Keratinocyte (primary cell): ENCODE results near the gene HMCN1. TPM values are rescaled to one million over a fixed set of nuclear protein-coding genes. Genes with fewer than 3 reads are reported as not detected.
A peak's percentile ranks its signal among the peaks of the same experiment; 100 is the strongest.

Experiments
- DNase-seq: peaks from one replicate; pipeline ENCODE4 v3.0.0-alpha.2; 2011; ENCODE audit warnings: low read depth, missing footprints, low spot score
- FAIRE-seq: peaks from 2 replicates; lab custom pipeline; 2011; peaks lifted over from hg19 to GRCh38; lab: Jason Lieb, UNC
- H2AFZ ChIP-seq: 2 replicates; pipeline ENCODE4 v1.6.0; 2012; ENCODE audit warnings: low read length, control low read depth, inconsistent platforms; ENCODE audit not compliant: control insufficient read depth
- H3K27ac ChIP-seq: 2 replicates; pipeline ENCODE4 v1.5.1; 2011; ENCODE audit warnings: low read length; ENCODE audit not compliant: control insufficient read depth, insufficient read depth
- H3K27me3 ChIP-seq: 3 replicates; pipeline ENCODE4 v1.6.0; 2011; ENCODE audit warnings: low read length; ENCODE audit not compliant: control insufficient read depth, insufficient read depth; ENCODE audit errors: extremely low read depth
- H3K36me3 ChIP-seq, 2 experiments: 2 replicates in 1 of 2; 3 replicates in 1 of 2; pipeline ENCODE4 v1.5.1; 2011; ENCODE audit warnings: low read length in 2 of 2, mild to moderate bottlenecking in 1 of 2; ENCODE audit not compliant: control insufficient read depth in 2 of 2, insufficient read depth in 2 of 2; ENCODE audit errors: extremely low read depth in 1 of 2
- H3K4me1 ChIP-seq: 3 replicates; pipeline ENCODE4 v1.5.1; 2011; ENCODE audit warnings: low read length; ENCODE audit not compliant: control insufficient read depth, insufficient read depth; ENCODE audit errors: extremely low read depth
- H3K4me2 ChIP-seq: 3 replicates; pipeline ENCODE4 v1.6.0; 2011; ENCODE audit warnings: low read depth, low read length; ENCODE audit not compliant: control insufficient read depth, insufficient read depth; ENCODE audit errors: extremely low read depth
- H3K4me3 ChIP-seq, 3 experiments: fragments of 200-600 bp in 1 of 3; sonication (generic) in 1 of 3; 2 replicates in 2 of 3; 3 replicates in 1 of 3; pipeline ENCODE4 v1.5.1; 2011 to 2016; ENCODE audit warnings: low read length in 3 of 3, mild to moderate bottlenecking in 3 of 3, control low read depth in 2 of 3, inconsistent platforms in 1 of 3, low read depth in 1 of 3, mixed read lengths in 1 of 3, mixed run types in 1 of 3, moderate library complexity in 1 of 3; ENCODE audit not compliant: control insufficient read depth in 2 of 3, insufficient read depth in 2 of 3; ENCODE audit errors: extremely low read depth in 1 of 3
- H3K79me2 ChIP-seq: 2 replicates; pipeline ENCODE4 v1.6.0; 2012; ENCODE audit warnings: low read length; ENCODE audit not compliant: control insufficient read depth, insufficient read depth
- H3K9ac ChIP-seq: 3 replicates; pipeline ENCODE4 v1.6.0; 2011; ENCODE audit warnings: low read length; ENCODE audit not compliant: control insufficient read depth, insufficient read depth; ENCODE audit errors: extremely low read depth
- H3K9me1 ChIP-seq: 3 replicates; pipeline ENCODE4 v1.6.0; 2011; ENCODE audit warnings: low read length; ENCODE audit not compliant: control insufficient read depth, insufficient read depth; ENCODE audit errors: extremely low read depth
- H3K9me3 ChIP-seq: 2 replicates; pipeline ENCODE4 v1.5.1; 2012; ENCODE audit warnings: low read depth, low read length; ENCODE audit not compliant: control insufficient read depth
- H4K20me1 ChIP-seq: 3 replicates; pipeline ENCODE4 v1.6.0; 2011; ENCODE audit warnings: low read length; ENCODE audit not compliant: control insufficient read depth, insufficient read depth; ENCODE audit errors: extremely low read depth
- CTCF ChIP-seq, 3 experiments: IDR thresholded peaks in 1 of 3; conservative IDR thresholded peaks in 1 of 3; optimal IDR thresholded peaks in 1 of 3; 2 replicates in 2 of 3; 3 replicates in 1 of 3; pipeline versions ENCODE3 to v1.5.1; 2011; ENCODE audit warnings: low read length in 3 of 3, mild to moderate bottlenecking in 3 of 3, moderate library complexity in 2 of 3, control low read depth in 1 of 3, inconsistent platforms in 1 of 3; ENCODE audit not compliant: insufficient read depth in 2 of 3; ENCODE audit errors: extremely low read depth in 1 of 3
- EZH2 ChIP-seq: IDR thresholded peaks from one replicate; pipeline ENCODE4 v1.6.1; 2012; ENCODE audit warnings: inconsistent platforms, mild to moderate bottlenecking, low read length, moderate library complexity
- dilution Hi-C: fragments of 300-500 bp; cut with MboI; formaldehyde crosslinking; loops from one replicate; pipeline ENCODE4 v1.7.0; 2020; ENCODE audit warnings: low sequenced_read_pairs; ENCODE audit not compliant: extremely low pct_ligation_motif_present
- polyA plus RNA-seq, 5 experiments: library from polyadenylated mRNA; depleted of rRNA in 3 of 5; stranded (reverse) in 3 of 5; stranded (forward) in 1 of 5; unstranded in 1 of 5; fragments of >200 nt; gene quantifications; 1 replicate in 1 of 5; 2 replicates in 3 of 5; 3 replicates in 1 of 5; pipeline versions ENCODE4 v1.2.1 to v1.2.3, GENCODE V29; 2011 to 2012; ENCODE audit warnings: missing spikeins in 2 of 5, low read depth in 1 of 5, low replicate concordance in 1 of 5

The HMCN1 gene
- polyA plus RNA-seq, 1 donor (not counting 4 experiments of a cell fraction or from before 2014, with no cell fraction given), result 1.8 TPM

GRCh38 chr1:186167096-186167668, 433.0 kb downstream of the HMCN1 start:
- TF ChIP-seq CTCF (optimal IDR thresholded peaks at IDR 0.05 in 1 of 3, IDR thresholded peaks at IDR 0.05 in 1 of 3, conservative IDR thresholded peaks at IDR 0.05 in 1 of 3; ENCODE audit: extremely low read depth in 1 of 3, insufficient read depth in 2 of 3, low read length in 3 of 3) (no peak), EZH2 (no peak)
- Histone ChIP-seq H3K4me1 (peaks cover 7% of the 10 kb centered on the region), H3K4me3 (no peak overlapping the region), H3K27me3 (no peaks in the 10 kb centered on the region), H3K9ac (no peak overlapping the region), H3K36me3 (no peaks in the 10 kb centered on the region), H3K27ac (no peak overlapping the region), H3K9me1 (no peaks in the 10 kb centered on the region), H3K79me2 (no peaks in the 10 kb centered on the region), H4K20me1 (no peaks in the 10 kb centered on the region), H2AFZ (no peak overlapping the region), H3K4me2 (no peak overlapping the region), H3K9me3 (no peaks in the 10 kb centered on the region)
- DNase-seq (no peak), FAIRE-seq (no peak)
- dilution Hi-C loops, result loop anchor here (25.0 kb wide), 1 partner anchor 355 kb away; no protein-coding TSS in a partner anchor

GRCh38 chr1:186175588-186175987, 441.4 kb downstream of the HMCN1 start:
- dilution Hi-C loops, result no loop called here
- H3K36me3 ChIP-seq, result no peaks in the 10 kb centered on the region
- H3K79me2 ChIP-seq, result no peaks in the 10 kb centered on the region
- no peak overlapping the region for H3K4me3 ChIP-seq
- no peaks in the 10 kb centered on the region for H3K27me3 ChIP-seq
- peaks cover 29% of the 10 kb centered on the region for H3K4me1 ChIP-seq
- peak overlapping the region; percentile 83 for H3K27ac ChIP-seq
- H2AFZ ChIP-seq, result peak overlapping the region; percentile 80
- DNase-seq (no peak), FAIRE-seq (peak; percentile 87)
- H3K4me2 ChIP-seq, result peak overlapping the region; percentile 64
- TF ChIP-seq EZH2, result no peak
- no peak for TF ChIP-seq CTCF (optimal IDR thresholded peaks at IDR 0.05 in 1 of 3, IDR thresholded peaks at IDR 0.05 in 1 of 3, conservative IDR thresholded peaks at IDR 0.05 in 1 of 3; ENCODE audit: extremely low read depth in 1 of 3, insufficient read depth in 2 of 3, low read length in 3 of 3)
- no peaks in the 10 kb centered on the region for H3K9me3 ChIP-seq
- H3K9me1 ChIP-seq, result no peaks in the 10 kb centered on the region
- peak overlapping the region; percentile 26 for H3K9ac ChIP-seq
- no peaks in the 10 kb centered on the region for H4K20me1 ChIP-seq
